Neuronal stem cell (in vitro differentiated cells): ENCODE measurements around the gene AK9.
A peak's percentile ranks its signal among the peaks of the same experiment; 100 is the strongest.
"Not testable (repeated sequence)": the region's sequence is repeated elsewhere in the genome, so short reads cannot be mapped to it uniquely, and the experiment has no call there.

Source experiments
- DNase-seq: peaks from one replicate; pipeline ENCODE4 v3.0.0-alpha.2; 2013; ENCODE audit warnings: low spot score
- H2AFZ ChIP-seq: one replicate; pipeline ENCODE4 v1.6.1; 2013; ENCODE audit warnings: mild to moderate bottlenecking, low read length, inconsistent platforms
- H2AK5ac ChIP-seq: 2 replicates; pipeline ENCODE4 v1.6.1; 2013; ENCODE audit warnings: low read depth, mild to moderate bottlenecking, inconsistent platforms, low read length, moderate library complexity, mixed read lengths
- H2BK120ac ChIP-seq: 2 replicates; pipeline ENCODE4 v1.6.1; 2013; ENCODE audit warnings: low read depth, mild to moderate bottlenecking, inconsistent platforms, low read length, moderate library complexity, mixed read lengths
- H2BK12ac ChIP-seq: one replicate; pipeline ENCODE4 v1.6.1; 2013; ENCODE audit warnings: low read length, inconsistent platforms
- H2BK15ac ChIP-seq: 2 replicates; pipeline ENCODE4 v1.6.1; 2013; ENCODE audit warnings: mild to moderate bottlenecking, low read length, inconsistent platforms, mixed read lengths
- H2BK5ac ChIP-seq: one replicate; pipeline ENCODE4 v1.6.1; 2013; ENCODE audit warnings: inconsistent platforms, mild to moderate bottlenecking, low read length, moderate library complexity
- H3K14ac ChIP-seq: one replicate; pipeline ENCODE4 v1.6.1; 2013; ENCODE audit warnings: low read length, inconsistent platforms
- H3K18ac ChIP-seq: 2 replicates; pipeline ENCODE4 v1.6.1; 2013; ENCODE audit warnings: low read length, inconsistent platforms
- H3K23ac ChIP-seq: 2 replicates; pipeline ENCODE4 v1.6.1; 2013; ENCODE audit warnings: low read depth, mild to moderate bottlenecking, mixed read lengths, low read length, inconsistent platforms; ENCODE audit not compliant: poor library complexity
- H3K27ac ChIP-seq: replicated peaks from 3 replicates; pipeline ENCODE4 v1.5.1; 2013; ENCODE audit warnings: low read length, inconsistent platforms
- H3K27me3 ChIP-seq, 3 experiments: 2 replicates each; pipeline ENCODE4 v1.6.1; 2013; ENCODE audit warnings: low read length in 3 of 3, mild to moderate bottlenecking in 2 of 3, inconsistent platforms in 1 of 3, low read depth in 1 of 3, mixed read lengths in 1 of 3, moderate library complexity in 1 of 3; ENCODE audit not compliant: control insufficient read depth in 3 of 3, insufficient read depth in 3 of 3
- H3K36me3 ChIP-seq, 2 donors: replicated peaks in 1 of 2; 2 replicates each; pipeline ENCODE4 v1.6.1; 2013; ENCODE audit warnings: low read length in 2 of 2; ENCODE audit not compliant: control insufficient read depth in 2 of 2, insufficient read depth in 2 of 2
- H3K4ac ChIP-seq: 2 replicates; pipeline ENCODE4 v1.6.1; 2013; ENCODE audit warnings: inconsistent platforms, mild to moderate bottlenecking, low read length, moderate library complexity
- H3K4me1 ChIP-seq, 2 donors: 1 replicate in 1 of 2; 2 replicates in 1 of 2; pipeline ENCODE4 v1.6.1; 2013; ENCODE audit warnings: low read length in 2 of 2, low read depth in 1 of 2; ENCODE audit not compliant: control insufficient read depth in 2 of 2, insufficient read depth in 1 of 2
- H3K4me2 ChIP-seq: one replicate; pipeline ENCODE4 v1.6.1; 2013; ENCODE audit warnings: mild to moderate bottlenecking, low read length, inconsistent platforms; ENCODE audit not compliant: insufficient read depth, poor library complexity, severe bottlenecking
- H3K4me3 ChIP-seq, 2 donors: 2 replicates each; pipeline ENCODE4 v1.5.1; 2013; ENCODE audit warnings: low read length in 2 of 2, mild to moderate bottlenecking in 2 of 2, inconsistent platforms in 1 of 2, moderate library complexity in 1 of 2
- H3K79me1 ChIP-seq: one replicate; pipeline ENCODE4 v1.6.1; 2013; ENCODE audit warnings: low read depth, mild to moderate bottlenecking, inconsistent platforms, low read length, moderate library complexity
- H3K9ac ChIP-seq: one replicate; pipeline ENCODE4 v1.6.1; 2013; ENCODE audit warnings: mild to moderate bottlenecking, low read depth, low read length, inconsistent platforms; ENCODE audit not compliant: poor library complexity
- H3K9me3 ChIP-seq, 2 donors: replicated peaks in 1 of 2; 2 replicates each; pipeline versions ENCODE3 to v1.6.1; 2013; ENCODE audit warnings: low read length in 2 of 2, mild to moderate bottlenecking in 2 of 2, inconsistent platforms in 1 of 2, low read depth in 1 of 2, mixed read lengths in 1 of 2, moderate library complexity in 1 of 2; ENCODE audit not compliant: control insufficient read depth in 2 of 2, insufficient read depth in 1 of 2
- H4K8ac ChIP-seq: one replicate; pipeline ENCODE4 v1.6.1; 2013; ENCODE audit warnings: low read depth, mild to moderate bottlenecking, inconsistent platforms, low read length, moderate library complexity
- H4K91ac ChIP-seq: one replicate; pipeline ENCODE4 v1.6.1; 2013; ENCODE audit warnings: low read length, low read depth, mild to moderate bottlenecking, inconsistent platforms; ENCODE audit not compliant: poor library complexity
- WGBS, 2 donors: extraction: QIAGEN DNeasy Blood & Tissue Kit; methylation state at CpG; one replicate each; pipeline ENCODE4 v1.1.7; 2013; ENCODE audit warnings: missing lambda C conversion rate in 2 of 2, mixed read lengths in 1 of 2; ENCODE audit not compliant: insufficient read length in 2 of 2, insufficient replicate concordance in 1 of 2; ENCODE audit errors: extremely low coverage in 2 of 2; 5-methylcytosine and 5-hydroxymethylcytosine counted together

AK9 gene

GRCh38 chr6:109678661-109679505, 12.1 kb downstream of the AK9 start:
- peak overlapping the region; percentile 52 for H3K18ac ChIP-seq
- no CpG with 5 or more reads among the region's 15 CpGs for WGBS, 2 donors
- H3K4me3 ChIP-seq = peak overlapping the region in 1 of 2 donors; percentile 9
- H3K4ac ChIP-seq, H3K14ac ChIP-seq, H2BK5ac ChIP-seq, H3K36me3 ChIP-seq, H3K79me1 ChIP-seq, H2BK120ac ChIP-seq, H3K27me3 ChIP-seq, H4K8ac ChIP-seq, H3K9me3 ChIP-seq, H2BK12ac ChIP-seq, H3K4me1 ChIP-seq, DNase-seq, H3K23ac ChIP-seq, H3K4me2 ChIP-seq, H3K9ac ChIP-seq, H2AK5ac ChIP-seq, H4K91ac ChIP-seq, H2BK15ac ChIP-seq: not testable (repeated sequence)
- H3K27ac ChIP-seq = peak overlapping the region; percentile 35
- H2AFZ ChIP-seq = peak overlapping the region; percentile 86

GRCh38 chr6:109678240-109678639, 12.8 kb downstream of the AK9 start:
- Histone ChIP-seq H3K14ac (no peak overlapping the region), H2AK5ac (no peak overlapping the region), H3K18ac (no peak overlapping the region), H3K79me1 (no peaks in the 10 kb centered on the region), H3K27ac (no peak overlapping the region), H3K36me3 (no peaks in the 10 kb centered on the region), H3K4me1 (peaks cover 3% of the 10 kb centered on the region in 2 donors), H3K9me3 (no peaks in the 10 kb centered on the region), H2BK120ac (no peak overlapping the region), H2BK15ac (no peak overlapping the region), H3K27me3 (no peaks in the 10 kb centered on the region), H4K8ac (no peak overlapping the region), H3K9ac (no peak overlapping the region), H2BK12ac (no peak overlapping the region), H2BK5ac (no peak overlapping the region), H3K4ac (no peak overlapping the region), H2AFZ (peak overlapping the region; percentile 86), H3K4me3 (no peak overlapping the region), H3K23ac (no peak overlapping the region), H3K4me2 (no peak overlapping the region), H4K91ac (no peak overlapping the region)
- no peak for DNase-seq
- no CpG with 5 or more reads among the region's 4 CpGs for WGBS, 2 donors

DNA sequence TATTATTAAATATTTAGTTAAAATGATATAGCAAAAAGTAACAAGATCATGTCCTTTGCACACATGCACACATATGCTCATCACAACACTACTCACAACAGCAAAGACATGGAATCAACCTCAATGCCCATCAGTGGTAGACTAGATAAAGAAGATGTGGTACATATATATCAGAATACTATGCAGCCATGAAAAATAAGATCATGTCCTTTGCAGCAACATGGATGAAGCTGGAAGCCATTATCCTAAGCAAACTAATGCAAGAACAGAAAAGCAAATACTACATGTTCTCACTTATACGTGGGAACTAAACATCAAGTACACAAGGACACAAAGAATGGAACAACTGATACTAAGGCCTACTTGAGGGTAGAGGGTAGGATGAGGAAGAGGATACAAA, 14.3 kb downstream of the AK9 start:
- DNase-seq = no peak
- H3K9me3 ChIP-seq = no peaks in the 10 kb centered on the region
- no peak overlapping the region for H3K27ac ChIP-seq
- H4K8ac ChIP-seq = no peak overlapping the region
- no peaks in the 10 kb centered on the region for H3K36me3 ChIP-seq
- no peak overlapping the region for H2BK120ac ChIP-seq
- no CpG with 5 or more reads among the region's 1 CpG for WGBS, 2 donors
- H3K9ac ChIP-seq = no peak overlapping the region
- no peak overlapping the region for H2AFZ ChIP-seq
- no peak overlapping the region for H2BK12ac ChIP-seq
- no peak overlapping the region for H2BK5ac ChIP-seq
- no peak overlapping the region for H3K4me2 ChIP-seq
- no peak overlapping the region for H3K4ac ChIP-seq
- H4K91ac ChIP-seq = no peak overlapping the region
- no peak overlapping the region for H2AK5ac ChIP-seq
- no peak overlapping the region for H3K23ac ChIP-seq
- H2BK15ac ChIP-seq = no peak overlapping the region
- no peak overlapping the region for H3K4me3 ChIP-seq
- H3K4me1 ChIP-seq = peaks cover 3% of the 10 kb centered on the region in 2 donors
- H3K18ac ChIP-seq = no peak overlapping the region
- H3K14ac ChIP-seq = no peak overlapping the region
- no peaks in the 10 kb centered on the region for H3K27me3 ChIP-seq
- H3K79me1 ChIP-seq = no peaks in the 10 kb centered on the region

DNA sequence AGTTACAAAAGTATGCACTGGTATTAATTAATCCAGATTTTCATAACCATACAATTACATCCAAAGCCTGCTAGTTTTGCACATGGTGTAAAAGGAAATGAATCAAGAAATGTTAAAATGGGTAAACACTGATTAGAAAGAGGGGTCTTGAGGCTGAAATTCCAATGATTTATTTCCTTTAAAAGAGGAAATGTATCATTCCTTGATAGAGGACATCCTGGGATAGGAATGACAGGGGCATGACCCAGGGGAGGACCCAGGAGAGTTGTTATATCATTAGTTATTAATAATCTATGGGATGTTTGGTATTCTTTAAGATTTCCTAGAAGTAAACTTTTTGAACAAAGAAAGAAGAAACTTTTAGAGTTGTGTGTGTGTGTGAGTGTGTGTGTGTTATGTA, 18.2 kb downstream of the AK9 start:
- Histone ChIP-seq H3K4me1 (no peaks in the 10 kb centered on the region), H3K4me2 (no peak overlapping the region), H3K23ac (no peak overlapping the region), H2BK5ac (no peak overlapping the region), H3K79me1 (no peaks in the 10 kb centered on the region), H4K91ac (no peak overlapping the region), H3K14ac (no peak overlapping the region), H3K9ac (no peak overlapping the region), H2AFZ (no peak overlapping the region), H3K27me3 (no peaks in the 10 kb centered on the region), H4K8ac (no peak overlapping the region), H3K18ac (no peak overlapping the region), H2BK12ac (no peak overlapping the region), H3K36me3 (no peaks in the 10 kb centered on the region), H3K4me3 (no peak overlapping the region), H3K9me3 (no peaks in the 10 kb centered on the region), H3K4ac (no peak overlapping the region), H2BK15ac (no peak overlapping the region), H2BK120ac (no peak overlapping the region), H3K27ac (no peak overlapping the region), H2AK5ac (no peak overlapping the region)
- DNase-seq = no peak
